Ascending aorta (tissue), 2 donors: ENCODE measurements around the gene BCAR1. TPM values are rescaled to one million over a fixed set of nuclear protein-coding genes. Genes with fewer than 3 reads are reported as not detected.
A peak's percentile ranks its signal among the peaks of the same experiment; 100 is the strongest.

Experiments used
- DNase-seq, 2 donors: peaks; one replicate each; pipeline ENCODE4 v3.0.0-alpha.2; 2019; ENCODE audit warnings: low spot score in 2 of 2
- H3K27ac ChIP-seq, 2 donors: fragments of 200-600 bp; sonication (generic); one replicate each; pipeline ENCODE4 v1.5.1; 2016 to 2017; ENCODE audit warnings: mild to moderate bottlenecking in 1 of 2
- H3K27me3 ChIP-seq: fragments of 200-600 bp; sonication (generic); one replicate; pipeline ENCODE4 v1.5.1; 2017
- H3K36me3 ChIP-seq, 2 donors: fragments of 200-600 bp; sonication (generic); one replicate each; pipeline ENCODE4 v1.5.1; 2016
- H3K4me1 ChIP-seq, 2 donors: fragments of 200-600 bp; sonication (generic); one replicate each; pipeline ENCODE4 v1.5.1; 2016 to 2017; ENCODE audit warnings: mild to moderate bottlenecking in 1 of 2
- H3K4me3 ChIP-seq, 2 donors: fragments of 200-600 bp; sonication (generic); one replicate each; pipeline ENCODE4 v1.5.1; 2016 to 2017; ENCODE audit warnings: mild to moderate bottlenecking in 1 of 2
- H3K9me3 ChIP-seq, 2 donors: fragments of 200-600 bp; sonication (generic); one replicate each; pipeline ENCODE4 v1.5.1; 2016
- CTCF ChIP-seq, 3 experiments: fragments of 200-600 bp in 2 of 3; fragments of 450-650 bp in 1 of 3; sonication (generic) in 2 of 3; IDR thresholded peaks; one replicate each; pipeline ENCODE4 v1.5.1; 2016 to 2019; ENCODE audit warnings: antibody characterized with exemption in 3 of 3, mild to moderate bottlenecking in 1 of 3, moderate library complexity in 1 of 3
- intact Hi-C: fragments of 100-400 bp; cut with DNase I; formaldehyde crosslinking; loops from one replicate; pipeline ENCODE4 v1.15.1; 2023
- total RNA-seq: library from RNA; depleted of rRNA; stranded (reverse); fragments of >200 nt; gene quantifications from one replicate; pipeline ENCODE4 v1.1.0, GENCODE V29; 2016

BCAR1 gene
- total RNA-seq, 1 donor from 2014 or later = 243 TPM

- no peaks in the 10 kb centered on the region for H3K27me3 ChIP-seq
- no peaks in the 10 kb centered on the region for H3K36me3 ChIP-seq
- H3K9me3 ChIP-seq = no peaks in the 10 kb centered on the region
- H3K4me3 ChIP-seq = peak overlapping the region; percentile 76 to 86
- peak overlapping the region; percentile 90 to 95 for H3K27ac ChIP-seq
- H3K4me1 ChIP-seq = peaks cover 34 to 53% of the 10 kb centered on the region in 2 donors
- intact Hi-C loops = loop anchor here (2.0 kb wide), 2 partner anchors 13 to 41 kb away; partner anchors contain the start of gene BCAR1
- peak; percentile 55 to 87 for DNase-seq
- no peak for TF ChIP-seq CTCF (IDR thresholded peaks at IDR 0.05)
These were observed 12.6 kb upstream of the BCAR1 start for GRCh38 chr16:75263963-75264445.

- H3K4me1 ChIP-seq = peaks cover 37 to 59% of the 10 kb centered on the region in 2 donors
These were observed 12.0 kb upstream of the BCAR1 start for GRCh38 chr16:75263291-75263962.

GRCh38 chr16:75262800-75263127, 11.3 kb upstream of the BCAR1 start:
- peaks cover 42 to 62% of the 10 kb centered on the region in 2 donors for H3K4me1 ChIP-seq
- H3K27ac ChIP-seq = peak overlapping the region; percentile 90 to 95
- no peaks in the 10 kb centered on the region for H3K36me3 ChIP-seq
- TF ChIP-seq CTCF (IDR thresholded peaks at IDR 0.05) = no peak
- H3K4me3 ChIP-seq = peak overlapping the region; percentile 5 to 86
- H3K9me3 ChIP-seq = no peaks in the 10 kb centered on the region
- H3K27me3 ChIP-seq = no peaks in the 10 kb centered on the region
- no peak for DNase-seq
- intact Hi-C loops = no loop called here

More at GRCh38 chr16:75263291-75263962, 12.0 kb upstream of the BCAR1 start:
- Histone ChIP-seq H3K4me3 (peak overlapping the region; percentile 76 to 86), H3K27me3 (no peaks in the 10 kb centered on the region), H3K27ac (peak overlapping the region; percentile 90 to 95), H3K9me3 (no peaks in the 10 kb centered on the region), H3K36me3 (no peaks in the 10 kb centered on the region)
- no peak for DNase-seq
- no peak for TF ChIP-seq CTCF (IDR thresholded peaks at IDR 0.05)
- intact Hi-C loops = no loop called here

GRCh38 chr16:75262104-75262799, 10.8 kb upstream of the BCAR1 start:
- Histone ChIP-seq H3K27ac (peak overlapping the region; percentile 90 to 95), H3K4me1 (peaks cover 43 to 62% of the 10 kb centered on the region in 2 donors), H3K36me3 (no peaks in the 10 kb centered on the region), H3K4me3 (peak overlapping the region; percentile 5 to 86), H3K9me3 (no peaks in the 10 kb centered on the region), H3K27me3 (no peaks in the 10 kb centered on the region)
- DNase-seq = peak in 1 of 2 donors; percentile 76
- no peak for TF ChIP-seq CTCF (IDR thresholded peaks at IDR 0.05)
- intact Hi-C loops = no loop called here

GRCh38 chr16:75261590-75262078, 10.2 kb upstream of the BCAR1 start:
- Histone ChIP-seq H3K27ac (peak overlapping the region; percentile 90 to 95), H3K36me3 (no peaks in the 10 kb centered on the region), H3K27me3 (no peaks in the 10 kb centered on the region), H3K4me1 (peaks cover 45 to 66% of the 10 kb centered on the region in 2 donors), H3K9me3 (no peaks in the 10 kb centered on the region), H3K4me3 (peak overlapping the region in 1 of 2 donors; percentile 86)
- intact Hi-C loops = no loop called here
- no peak for TF ChIP-seq CTCF (IDR thresholded peaks at IDR 0.05)
- DNase-seq = no peak
